Mesendoderm (in vitro differentiated cells): Measurements from ENCODE around the gene DOCK10. TPM values are rescaled to one million over a fixed set of nuclear protein-coding genes. Genes with fewer than 3 reads are reported as not detected.

Source experiments
- DNase-seq: peaks from one replicate; pipeline ENCODE4 v3.0.0; 2013
- H2AK5ac ChIP-seq: 2 replicates; pipeline ENCODE4 v1.6.1; 2013; ENCODE audit warnings: low read length, inconsistent platforms
- H2BK120ac ChIP-seq: 2 replicates; pipeline ENCODE4 v1.6.1; 2013; ENCODE audit warnings: low read depth, mild to moderate bottlenecking, low read length, moderate library complexity, mixed read lengths
- H2BK15ac ChIP-seq: replicated peaks from 2 replicates; pipeline ENCODE4 v1.6.1; 2013; ENCODE audit warnings: low read depth, mild to moderate bottlenecking, moderate library complexity
- H2BK5ac ChIP-seq: 2 replicates; pipeline ENCODE4 v1.6.1; 2013; ENCODE audit warnings: low read length, inconsistent platforms
- H3K18ac ChIP-seq: 2 replicates; pipeline ENCODE4 v1.6.1; 2013; ENCODE audit warnings: mild to moderate bottlenecking, low read length, mixed read lengths
- H3K23ac ChIP-seq: one replicate; pipeline ENCODE4 v1.6.1; 2013; ENCODE audit warnings: low read length
- H3K27ac ChIP-seq: 2 replicates; pipeline ENCODE4 v1.5.1; 2013; ENCODE audit warnings: low read depth, mild to moderate bottlenecking, inconsistent platforms, low read length, moderate library complexity
- H3K27me3 ChIP-seq: 2 replicates; pipeline ENCODE4 v1.6.1; 2013; ENCODE audit warnings: low read length, control low read depth, mild to moderate bottlenecking, inconsistent platforms; ENCODE audit not compliant: insufficient read depth, poor library complexity
- H3K36me3 ChIP-seq: 2 replicates; pipeline ENCODE4 v1.6.1; 2013; ENCODE audit warnings: low read length, inconsistent platforms; ENCODE audit not compliant: control insufficient read depth, insufficient read depth
- H3K4ac ChIP-seq: one replicate; pipeline ENCODE4 v1.6.1; 2013; ENCODE audit warnings: low read depth, mild to moderate bottlenecking, low read length, moderate library complexity
- H3K4me1 ChIP-seq: 2 replicates; pipeline ENCODE4 v1.6.1; 2013; ENCODE audit warnings: low read depth, low read length, inconsistent platforms; ENCODE audit not compliant: control insufficient read depth
- H3K4me2 ChIP-seq: 2 replicates; pipeline ENCODE4 v1.6.1; 2013; ENCODE audit warnings: low read length
- H3K4me3 ChIP-seq: 2 replicates; pipeline ENCODE4 v1.5.1; 2013; ENCODE audit warnings: mild to moderate bottlenecking, low read length
- H3K56ac ChIP-seq: one replicate; pipeline ENCODE4 v1.6.1; 2013; ENCODE audit warnings: low read length
- H3K79me1 ChIP-seq: 2 replicates; pipeline ENCODE4 v1.6.1; 2013; ENCODE audit warnings: low read length, inconsistent platforms
- H3K79me2 ChIP-seq: 2 replicates; pipeline ENCODE4 v1.6.1; 2013; ENCODE audit warnings: mild to moderate bottlenecking, low read length; ENCODE audit not compliant: control insufficient read depth, insufficient read depth
- H3K9ac ChIP-seq: 2 replicates; pipeline ENCODE4 v1.6.1; 2013; ENCODE audit warnings: low read length, inconsistent platforms
- H4K5ac ChIP-seq: one replicate; pipeline ENCODE4 v1.6.1; 2013; ENCODE audit warnings: low read length
- H4K8ac ChIP-seq: one replicate; pipeline ENCODE4 v1.6.1; 2013; ENCODE audit warnings: low read depth, mild to moderate bottlenecking, control low read depth, low read length, moderate library complexity
- WGBS: extraction: QIAGEN DNeasy Blood & Tissue Kit; methylation state at CpG from one replicate; pipeline ENCODE4 v1.1.7; 2013; ENCODE audit warnings: low lambda C conversion rate, missing lambda C conversion rate; ENCODE audit not compliant: insufficient coverage; ENCODE audit errors: extremely low coverage; 5-methylcytosine and 5-hydroxymethylcytosine counted together
- polyA plus RNA-seq, 2 experiments: library from polyadenylated mRNA; stranded (reverse); fragments of 200-250 nt; gene quantifications; one replicate each; pipeline ENCODE4 v1.2.3, GENCODE V29; 2013

DOCK10 gene
- 0.39 TPM for polyA plus RNA-seq (2013, experiment 1 of 2)
- polyA plus RNA-seq (2013, experiment 2 of 2), result 0.41 TPM

DNA sequence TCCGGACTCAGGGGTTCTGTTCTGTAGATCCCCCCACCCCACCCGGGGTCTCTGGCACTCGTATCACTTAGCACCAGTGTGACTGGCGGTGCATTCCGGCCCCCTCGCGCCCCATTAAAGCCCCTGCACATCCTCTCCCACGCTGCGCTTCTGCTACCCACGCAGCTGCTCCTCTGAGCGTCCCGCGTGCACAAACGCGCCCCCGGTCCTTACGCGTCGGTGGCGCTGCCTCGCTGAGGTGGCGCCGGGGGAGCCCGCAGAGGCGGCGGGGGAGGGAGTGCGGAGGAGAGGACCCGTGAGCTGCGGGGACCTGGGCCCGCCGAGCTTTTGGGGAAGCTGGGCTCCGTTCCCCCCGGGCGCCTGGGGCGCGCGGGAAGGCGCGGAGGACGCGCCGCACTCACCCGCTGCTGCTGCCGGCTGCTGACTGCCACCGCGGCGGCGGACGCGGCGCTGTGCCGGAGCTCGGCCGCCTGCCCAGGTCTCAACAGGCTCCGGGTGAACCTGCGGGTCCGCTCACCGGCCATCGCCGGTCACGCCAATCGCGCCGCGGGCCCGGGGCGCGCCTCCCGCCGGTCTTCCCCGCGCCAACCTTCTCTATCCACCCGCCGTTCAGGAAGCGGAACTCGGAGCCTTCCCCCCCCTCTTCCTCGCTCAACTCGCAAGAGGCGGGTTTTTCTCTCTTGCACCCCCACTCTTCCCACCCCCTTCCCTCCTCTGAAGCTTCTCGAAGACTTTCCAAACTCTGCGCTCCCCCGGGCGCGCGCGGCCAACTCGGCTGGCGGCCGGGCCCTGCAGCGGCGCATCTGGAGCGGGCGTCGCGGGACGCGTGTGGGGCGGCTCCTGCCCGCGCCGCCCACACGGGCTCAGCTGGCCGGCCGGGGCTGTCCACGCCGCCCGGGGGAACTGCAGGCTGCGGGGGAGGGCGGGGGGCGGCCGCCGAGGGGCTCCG lies at the start of gene DOCK10:
Gene DOCK10, minus strand, starts transcription at position 618 of the 949 bp plus-strand sequence. Its CDS starts 94 bp downstream, at position 524.
- H3K56ac ChIP-seq, result peak within 1 kb of the TSS; percentile 42
- no peak within 1 kb of the TSS for H3K18ac ChIP-seq
- DNase-seq, result peak; percentile 23
- H3K36me3 ChIP-seq, result no peaks in the 10 kb centered on the region
- H3K9ac ChIP-seq, result peak within 1 kb of the TSS; percentile 32
- no peak within 1 kb of the TSS for H4K5ac ChIP-seq
- H3K4me2 ChIP-seq, result peak within 1 kb of the TSS; percentile 64
- H3K4me1 ChIP-seq, result no peaks in the 10 kb centered on the region
- no CpG with 5 or more reads among the region's 113 CpGs for WGBS
- H2AK5ac ChIP-seq, result no peak within 1 kb of the TSS
- H3K4ac ChIP-seq, result no peak within 1 kb of the TSS
- peaks cover 27% of the 10 kb centered on the region for H3K27me3 ChIP-seq
- H2BK5ac ChIP-seq, result no peak within 1 kb of the TSS
- H3K23ac ChIP-seq, result no peak within 1 kb of the TSS
- peak within 1 kb of the TSS; percentile 32 for H3K4me3 ChIP-seq
- H3K79me2 ChIP-seq, result no peaks in the 10 kb centered on the region
- H2BK120ac ChIP-seq, result no peak within 1 kb of the TSS
- H4K8ac ChIP-seq, result no peak within 1 kb of the TSS
- H2BK15ac ChIP-seq, result no peak within 1 kb of the TSS
- no peaks in the 10 kb centered on the region for H3K79me1 ChIP-seq
- H3K27ac ChIP-seq, result no peak within 1 kb of the TSS

DNA sequence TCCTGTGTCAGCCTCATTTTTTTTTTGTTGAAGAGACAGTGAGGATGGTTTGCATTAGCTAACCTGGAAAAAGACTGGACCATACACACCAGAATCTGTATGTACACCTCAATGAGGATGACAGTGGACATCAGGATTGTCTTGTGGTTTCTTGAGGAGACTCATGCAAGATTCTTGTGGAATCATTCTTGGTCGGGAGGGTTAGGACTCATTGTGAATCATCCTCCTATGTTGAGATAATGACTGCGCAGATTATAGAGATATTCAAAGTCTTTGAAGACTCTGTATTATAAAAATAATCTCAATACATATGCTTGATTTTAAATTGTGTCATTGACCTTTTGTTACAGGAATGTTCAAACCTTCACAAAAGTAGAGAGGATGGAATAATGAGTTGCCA lies 49.1 kb upstream of the DOCK10 start:
- no peak overlapping the region for H2BK5ac ChIP-seq
- H4K8ac ChIP-seq, result no peak overlapping the region
- no peak overlapping the region for H3K4me3 ChIP-seq
- H3K79me2 ChIP-seq, result no peaks in the 10 kb centered on the region
- H3K36me3 ChIP-seq, result no peaks in the 10 kb centered on the region
- DNase-seq, result no peak
- no peak overlapping the region for H2AK5ac ChIP-seq
- no peak overlapping the region for H3K23ac ChIP-seq
- H3K79me1 ChIP-seq, result no peaks in the 10 kb centered on the region
- no peak overlapping the region for H3K18ac ChIP-seq
- H3K4me1 ChIP-seq, result no peaks in the 10 kb centered on the region
- H3K27ac ChIP-seq, result no peak overlapping the region
- H3K4ac ChIP-seq, result no peak overlapping the region
- no peaks in the 10 kb centered on the region for H3K27me3 ChIP-seq
- H2BK120ac ChIP-seq, result no peak overlapping the region
- no peak overlapping the region for H3K56ac ChIP-seq
- no CpG with 5 or more reads among the region's 2 CpGs for WGBS
- H3K9ac ChIP-seq, result no peak overlapping the region
- no peak overlapping the region for H3K4me2 ChIP-seq
- H4K5ac ChIP-seq, result no peak overlapping the region
- H2BK15ac ChIP-seq, result no peak overlapping the region

GRCh38 chr2:225090746-225091145 lies 48.5 kb upstream of the DOCK10 start:
- no peak overlapping the region for H3K23ac ChIP-seq
- H3K4ac ChIP-seq, result no peak overlapping the region
- no peak overlapping the region for H3K4me3 ChIP-seq
- H3K79me2 ChIP-seq, result no peaks in the 10 kb centered on the region
- H4K5ac ChIP-seq, result no peak overlapping the region
- no peaks in the 10 kb centered on the region for H3K36me3 ChIP-seq
- WGBS, result no CpG with 5 or more reads among the region's 3 CpGs
- no peak overlapping the region for H2AK5ac ChIP-seq
- no peak overlapping the region for H4K8ac ChIP-seq
- no peaks in the 10 kb centered on the region for H3K27me3 ChIP-seq
- H2BK5ac ChIP-seq, result no peak overlapping the region
- no peaks in the 10 kb centered on the region for H3K4me1 ChIP-seq
- H3K56ac ChIP-seq, result no peak overlapping the region
- H2BK15ac ChIP-seq, result no peak overlapping the region
- no peak for DNase-seq
- H2BK120ac ChIP-seq, result no peak overlapping the region
- H3K27ac ChIP-seq, result no peak overlapping the region
- no peak overlapping the region for H3K18ac ChIP-seq
- H3K79me1 ChIP-seq, result no peaks in the 10 kb centered on the region
- no peak overlapping the region for H3K9ac ChIP-seq
- H3K4me2 ChIP-seq, result no peak overlapping the region

GRCh38 chr2:225086915-225087314 lies 44.6 kb upstream of the DOCK10 start:
- H2AK5ac ChIP-seq, result no peak overlapping the region
- no peak overlapping the region for H4K5ac ChIP-seq
- no peak overlapping the region for H2BK120ac ChIP-seq
- no peak overlapping the region for H3K27ac ChIP-seq
- no peaks in the 10 kb centered on the region for H3K4me1 ChIP-seq
- no peak overlapping the region for H3K9ac ChIP-seq
- no peak overlapping the region for H3K4ac ChIP-seq
- no peaks in the 10 kb centered on the region for H3K79me1 ChIP-seq
- H4K8ac ChIP-seq, result no peak overlapping the region
- no peak overlapping the region for H2BK5ac ChIP-seq
- no peak overlapping the region for H3K56ac ChIP-seq
- no CpG with 5 or more reads among the region's 5 CpGs for WGBS
- no peak overlapping the region for H3K23ac ChIP-seq
- no peak for DNase-seq
- H3K4me3 ChIP-seq, result no peak overlapping the region
- H3K4me2 ChIP-seq, result no peak overlapping the region
- H3K27me3 ChIP-seq, result no peaks in the 10 kb centered on the region
- no peak overlapping the region for H3K18ac ChIP-seq
- no peaks in the 10 kb centered on the region for H3K79me2 ChIP-seq
- no peak overlapping the region for H2BK15ac ChIP-seq
- no peaks in the 10 kb centered on the region for H3K36me3 ChIP-seq

GRCh38 chr2:225086439-225086838 lies 44.2 kb upstream of the DOCK10 start:
- no peak overlapping the region for H2BK120ac ChIP-seq
- no peak overlapping the region for H2AK5ac ChIP-seq
- H3K56ac ChIP-seq, result no peak overlapping the region
- no peak overlapping the region for H3K4ac ChIP-seq
- no peak overlapping the region for H3K4me2 ChIP-seq
- no peaks in the 10 kb centered on the region for H3K79me2 ChIP-seq
- H3K4me3 ChIP-seq, result no peak overlapping the region
- no peak overlapping the region for H3K9ac ChIP-seq
- no peaks in the 10 kb centered on the region for H3K79me1 ChIP-seq
- no peak overlapping the region for H3K18ac ChIP-seq
- no peak overlapping the region for H3K23ac ChIP-seq
- H4K8ac ChIP-seq, result no peak overlapping the region
- no peak overlapping the region for H2BK5ac ChIP-seq
- H3K4me1 ChIP-seq, result no peaks in the 10 kb centered on the region
- no CpG with 5 or more reads among the region's 4 CpGs for WGBS
- H3K27me3 ChIP-seq, result no peaks in the 10 kb centered on the region
- H4K5ac ChIP-seq, result no peak overlapping the region
- DNase-seq, result no peak
- H2BK15ac ChIP-seq, result no peak overlapping the region
- H3K36me3 ChIP-seq, result no peaks in the 10 kb centered on the region
- H3K27ac ChIP-seq, result no peak overlapping the region
